GM11168 (cell line): ENCODE results near the gene SLC34A3.

Source experiments
- in situ Hi-C: fragments of 300-500 bp; cut with MboI; formaldehyde crosslinking; loops from one replicate; pipeline ENCODE4 v1.12.0; 2022; ENCODE audit warnings: low sequenced_read_pairs; ENCODE audit not compliant: unreplicated experiment

The SLC34A3 gene

DNA sequence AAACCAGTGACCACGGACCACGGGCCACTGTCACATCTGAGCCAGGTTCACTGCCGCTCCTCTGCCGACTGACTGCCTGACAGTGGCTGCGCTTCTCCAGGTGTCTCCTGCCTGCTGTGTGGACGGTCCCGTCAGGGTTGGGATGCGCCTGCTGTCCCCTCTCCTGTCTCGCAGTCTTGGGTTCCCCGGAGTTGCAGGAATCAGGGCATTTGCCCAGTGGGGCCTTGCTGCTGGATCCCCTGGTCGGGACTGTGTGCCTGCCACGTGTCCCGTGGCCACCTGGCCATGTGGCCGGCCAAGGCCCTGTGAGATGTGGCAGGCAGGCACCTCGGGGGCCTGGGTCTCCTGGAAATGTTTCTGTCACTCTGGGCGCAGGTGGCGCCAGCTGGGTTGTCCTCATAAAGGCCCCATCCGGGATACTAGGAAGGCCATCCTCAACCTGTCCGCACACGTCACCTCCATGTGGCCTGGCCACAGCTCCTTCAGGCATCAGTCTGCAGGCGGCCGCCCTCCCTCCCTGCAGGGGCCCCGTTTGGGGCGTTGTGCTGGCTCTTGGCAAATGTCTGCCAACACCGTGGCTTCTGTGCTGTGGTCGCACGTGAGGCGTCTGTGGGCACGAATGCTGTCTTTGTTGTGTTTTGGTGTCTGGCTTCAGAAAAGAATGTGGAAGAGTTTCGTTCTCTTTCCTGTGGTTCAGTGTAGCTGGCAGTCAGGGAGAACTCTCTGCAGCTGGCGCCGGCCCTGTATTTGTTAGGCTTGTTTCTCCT, 40.4 kb downstream of the SLC34A3 start:
- in situ Hi-C loops = no loop called here

DNA sequence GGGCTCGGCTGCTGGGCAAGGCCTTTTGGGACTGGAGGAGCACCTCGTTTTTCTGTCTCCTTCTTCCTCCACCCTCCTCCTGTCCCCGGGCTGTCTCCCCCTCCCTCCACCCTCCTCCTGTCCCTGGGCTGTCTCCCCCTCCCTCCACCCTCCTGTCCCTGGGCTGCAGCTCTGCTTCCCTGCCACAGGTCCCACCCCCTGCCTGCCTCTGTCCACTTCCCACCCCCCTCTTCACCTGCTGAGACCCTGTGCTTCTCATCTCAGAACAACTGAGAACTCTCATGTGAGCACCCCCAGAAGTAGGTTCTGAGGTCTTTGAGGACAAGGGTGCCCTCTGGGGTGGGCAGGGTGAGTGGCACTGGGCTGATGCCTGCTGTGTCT, 41.0 kb downstream of the SLC34A3 start:
- in situ Hi-C loops = no loop called here

DNA sequence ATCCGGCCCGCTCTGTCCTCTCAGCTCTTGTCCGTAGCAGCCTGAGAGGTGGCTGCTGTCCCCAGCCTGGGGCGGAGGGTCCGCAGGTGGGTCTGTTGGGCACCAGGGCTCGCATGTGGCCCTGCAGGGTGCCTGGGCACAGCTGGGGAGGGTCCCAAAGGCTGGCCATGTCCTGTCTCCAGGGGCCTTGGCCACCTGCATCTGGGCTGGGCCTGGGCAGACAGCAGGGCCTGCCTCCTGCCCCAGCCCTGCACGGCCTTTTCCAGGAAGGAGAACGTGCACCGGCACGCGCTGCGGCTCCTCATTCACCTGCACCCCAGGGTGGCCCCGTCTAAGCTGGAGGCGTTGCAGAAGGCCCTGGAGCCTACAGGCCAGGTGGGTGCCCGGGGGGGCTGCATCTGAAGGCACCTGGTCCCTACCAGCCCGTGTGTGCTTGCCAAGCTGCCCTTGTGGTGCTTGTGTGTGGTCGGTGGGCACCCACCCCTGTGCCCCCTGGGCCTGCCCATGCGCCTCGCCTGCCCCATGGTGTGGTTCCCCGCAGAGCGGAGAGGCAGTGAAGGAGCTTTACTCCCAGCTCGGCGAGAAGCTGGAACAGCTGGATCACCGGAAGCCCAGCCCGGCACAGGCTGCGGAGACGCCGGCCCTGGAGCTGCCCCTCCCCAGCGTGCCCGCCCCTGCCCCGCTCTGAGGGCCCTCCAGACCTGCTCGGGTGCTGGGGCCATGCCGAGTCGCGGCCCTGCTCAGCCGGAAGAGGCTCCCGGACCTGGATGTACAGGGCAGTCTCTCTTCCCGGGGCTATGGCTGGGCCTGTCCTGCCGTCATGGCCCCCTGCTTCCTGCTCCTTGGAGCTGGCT, 41.8 kb downstream of the SLC34A3 start:
- in situ Hi-C loops = no loop called here

- in situ Hi-C loops = no loop called here
Observed at GRCh38 chr9:137273095-137273490, 42.4 kb downstream of the SLC34A3 start.

DNA sequence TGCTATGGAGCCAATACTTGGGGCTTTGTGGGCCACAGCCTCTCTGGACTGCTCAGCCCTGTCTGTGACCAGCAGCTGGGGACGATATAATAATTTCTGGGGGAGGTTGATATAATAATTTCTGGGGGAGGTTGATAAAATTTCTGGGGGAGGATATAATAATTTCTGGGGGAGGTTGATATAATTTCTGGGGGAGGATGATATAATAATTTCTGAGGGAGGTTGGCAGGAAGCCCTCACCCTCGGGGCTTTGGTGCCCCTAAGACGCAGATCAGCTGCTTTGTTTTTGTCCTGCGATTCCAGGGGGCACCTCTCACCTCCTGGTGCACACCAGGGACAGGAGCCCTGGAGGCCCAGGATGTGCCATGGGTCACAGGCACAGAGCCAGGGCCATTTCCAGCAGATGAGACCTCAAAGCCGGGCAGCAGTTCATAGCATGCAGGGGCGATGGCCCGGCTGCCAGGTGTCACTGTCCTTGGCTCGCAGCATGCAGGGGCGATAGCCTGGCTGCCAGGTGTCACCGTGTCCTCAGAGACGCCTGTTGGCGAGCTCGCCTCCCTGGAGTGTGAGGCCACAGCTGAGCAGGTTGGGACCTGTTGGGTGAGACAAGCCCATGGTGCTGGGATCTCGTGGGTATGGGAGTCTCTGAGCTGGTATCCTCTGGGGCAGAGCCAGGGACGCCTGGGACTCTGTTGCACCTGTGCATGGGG, 43.1 kb downstream of the SLC34A3 start:
- in situ Hi-C loops = no loop called here

GRCh38 chr9:137275203-137275587, 44.5 kb downstream of the SLC34A3 start:
- in situ Hi-C loops = no loop called here

DNA sequence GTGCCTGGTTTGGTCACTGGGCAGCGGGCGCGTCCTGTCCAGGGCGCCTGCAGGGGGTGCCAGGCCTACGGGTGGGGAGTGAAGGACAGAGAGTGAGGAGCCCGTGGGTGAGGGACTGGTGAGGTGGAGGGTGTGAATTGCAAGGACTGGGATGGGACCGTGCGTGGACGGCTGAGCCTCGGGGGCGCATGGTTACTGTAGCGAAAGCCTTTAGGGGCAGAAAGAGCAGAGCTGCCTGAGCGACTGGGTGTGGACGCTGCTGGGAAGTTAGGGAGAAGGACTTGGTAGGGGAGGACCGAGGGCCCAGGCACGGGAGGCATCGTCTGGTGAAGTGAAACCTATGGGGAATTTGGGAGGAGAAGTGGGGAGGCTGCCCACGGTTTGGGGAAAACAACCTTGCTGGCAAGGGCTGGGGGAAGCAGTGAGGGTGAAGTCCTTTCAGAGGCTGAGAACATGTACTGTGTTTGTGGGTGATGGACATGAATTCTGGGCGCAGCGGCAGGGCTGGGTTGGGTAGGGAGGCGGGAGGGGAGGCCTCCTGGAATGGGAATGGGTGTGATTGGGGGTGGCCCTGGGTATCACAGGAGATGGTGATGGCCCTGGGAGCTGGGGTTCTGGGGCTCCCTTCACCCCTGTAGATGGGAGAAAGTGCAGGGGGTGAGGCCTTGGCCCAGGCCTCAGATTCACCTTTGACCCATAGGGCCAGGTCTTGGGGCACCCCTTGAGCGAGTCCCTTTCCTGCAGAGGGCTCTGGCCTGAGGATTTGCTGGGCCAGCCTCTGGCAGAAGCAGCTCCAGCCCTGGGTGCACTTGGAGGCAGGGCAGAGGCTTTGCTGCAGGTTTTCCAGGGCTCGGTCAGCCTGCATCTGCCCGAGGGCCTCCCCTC, 45.1 kb downstream of the SLC34A3 start:
- in situ Hi-C loops = no loop called here

DNA sequence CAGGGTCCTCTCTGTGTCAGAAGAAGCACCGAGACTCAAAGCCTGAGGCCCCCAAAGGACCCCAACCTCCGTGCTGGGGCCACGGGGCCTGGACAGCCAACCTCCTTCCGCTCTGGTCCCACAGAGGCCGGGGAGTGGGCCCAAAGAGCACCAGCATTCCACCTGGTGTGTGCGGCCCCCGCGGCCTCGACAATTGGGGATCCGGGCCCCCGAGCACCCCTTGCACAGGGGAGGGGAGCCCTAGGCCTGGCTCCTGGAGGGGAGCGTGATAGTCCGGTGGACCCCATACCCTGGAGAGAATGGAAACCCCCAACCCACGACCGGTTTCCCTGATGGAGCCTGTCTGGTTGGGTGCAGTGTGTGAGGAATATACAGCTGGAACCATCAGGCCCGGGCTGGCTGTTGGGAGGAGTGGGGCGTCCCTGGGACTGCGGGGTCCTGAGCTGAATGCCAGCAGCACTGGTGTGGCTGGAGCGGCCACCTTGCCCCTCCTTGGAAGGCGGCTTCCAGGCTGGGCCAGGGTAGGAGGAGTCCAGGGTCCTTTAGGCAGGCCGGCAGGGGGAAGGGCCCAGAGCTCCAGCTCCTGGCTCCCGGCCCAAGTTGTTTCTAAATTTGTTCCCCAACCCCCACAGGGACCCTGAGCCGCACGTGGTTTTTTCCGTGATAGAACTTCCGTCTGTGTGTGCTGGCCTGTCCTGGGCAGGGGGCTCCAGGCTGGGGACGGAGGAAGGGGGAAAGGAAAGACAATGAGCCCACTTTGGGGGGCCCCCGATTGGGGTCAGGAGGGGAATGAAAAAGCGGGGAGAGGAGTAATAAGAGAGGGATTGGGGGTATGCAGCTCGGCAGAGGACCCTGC, 46.0 kb downstream of the SLC34A3 start:
- in situ Hi-C loops = no loop called here

GRCh38 chr9:137277329-137278041, 46.8 kb downstream of the SLC34A3 start, which contains the start of gene TOR4A:
TSS of gene TOR4A (plus strand) at chr9:137277726. CDS start at chr9:137278690, 964 bp downstream.
- in situ Hi-C loops = no loop called here

- in situ Hi-C loops = no loop called here
Observed at GRCh38 chr9:137278061-137278701, 47.5 kb downstream of the SLC34A3 start.

DNA sequence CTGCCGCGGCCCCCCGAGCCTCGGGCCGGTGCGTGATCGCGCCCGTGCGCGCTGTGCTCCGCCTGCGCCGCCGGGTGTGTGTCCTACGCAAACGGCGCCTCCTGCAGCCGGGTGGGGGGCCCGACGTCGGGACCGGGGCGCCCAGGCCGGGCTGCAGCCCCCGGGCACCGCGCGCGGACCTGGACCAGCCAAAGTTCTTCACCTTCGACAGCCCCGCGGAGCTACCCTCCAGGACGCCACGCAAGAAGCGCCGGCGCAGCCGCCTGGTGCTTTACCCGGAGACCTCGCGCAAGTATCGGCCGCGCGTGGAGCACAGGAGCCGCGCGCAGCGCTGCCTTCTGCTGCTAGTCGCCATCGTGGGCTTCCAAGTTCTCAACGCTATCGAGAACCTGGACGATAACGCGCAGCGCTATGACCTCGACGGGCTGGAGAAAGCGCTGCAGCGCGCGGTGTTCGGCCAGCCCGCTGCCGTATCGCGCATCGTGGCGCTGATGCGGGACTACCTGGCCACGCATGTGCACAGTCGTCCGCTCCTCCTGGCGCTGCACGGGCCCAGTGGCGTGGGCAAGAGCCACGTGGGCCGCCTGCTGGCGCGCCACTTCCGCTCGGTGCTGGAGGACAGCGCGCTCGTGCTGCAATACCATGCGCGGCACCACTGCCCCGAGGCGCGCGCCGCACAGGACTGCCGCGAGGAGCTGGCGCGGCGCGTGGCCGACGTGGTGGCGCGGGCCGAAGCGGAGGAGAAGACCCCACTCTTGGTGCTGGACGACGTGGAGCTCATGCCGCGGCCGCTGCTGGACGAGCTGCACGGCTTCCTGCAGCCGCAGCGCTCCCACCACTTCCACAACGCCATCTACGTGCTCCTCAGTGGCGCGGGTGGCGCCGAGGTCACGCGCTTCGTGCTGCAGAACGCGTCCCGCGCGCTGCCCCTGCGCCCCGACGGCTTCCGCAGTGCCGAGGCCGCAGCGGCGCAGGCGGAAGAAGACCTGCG, 48.3 kb downstream of the SLC34A3 start:
- in situ Hi-C loops = no loop called here

DNA sequence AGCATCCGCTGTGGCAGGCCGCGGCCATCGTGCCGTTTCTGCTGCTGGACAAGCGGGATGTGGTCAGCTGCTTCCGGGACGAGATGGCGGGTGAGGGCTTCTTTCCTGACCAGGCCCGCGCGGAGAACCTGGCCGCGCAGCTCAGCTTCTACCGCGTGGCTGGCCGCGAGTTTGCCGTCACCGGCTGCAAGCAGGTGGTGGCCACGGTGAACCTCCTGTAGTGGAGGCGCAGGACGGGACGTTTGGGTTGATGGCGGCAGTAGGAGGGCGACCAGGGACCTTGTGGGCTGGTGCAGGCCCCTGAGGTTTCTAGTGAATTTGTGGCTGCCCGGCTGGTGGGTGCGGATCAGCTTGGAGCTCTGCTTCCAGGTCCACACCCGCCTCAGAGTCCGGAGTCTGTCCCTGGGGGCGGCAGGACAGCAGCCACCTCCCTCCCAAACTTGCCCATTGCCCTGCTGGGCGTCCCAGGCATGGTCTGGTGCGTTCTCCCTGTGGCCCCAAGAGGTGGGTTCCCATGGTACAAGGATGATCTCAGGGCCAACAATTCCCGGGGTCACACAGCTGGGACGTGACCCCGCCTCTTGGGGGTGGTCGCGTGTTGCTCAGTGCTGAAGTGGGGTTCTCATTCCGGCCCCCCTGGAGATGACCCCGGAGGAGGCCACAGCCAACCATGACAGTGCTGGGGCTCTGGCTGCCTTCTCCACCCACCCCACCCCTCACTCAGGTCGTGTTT, 49.2 kb downstream of the SLC34A3 start:
- in situ Hi-C loops = no loop called here

- in situ Hi-C loops = no loop called here
Observed at GRCh38 chr9:137280474-137281344, 50.0 kb downstream of the SLC34A3 start.

GRCh38 chr9:137281345-137282116, 50.8 kb downstream of the SLC34A3 start:
- in situ Hi-C loops = no loop called here
